Fibroblast of the aortic adventitia (primary cell): ENCODE measurements around the gene ZNF75A. TPM values are rescaled to one million over a fixed set of nuclear protein-coding genes. Genes with fewer than 3 reads are reported as not detected.

Experiments
- DNase-seq: peaks from one replicate; pipeline ENCODE4 v3.0.0-alpha.2; 2010; ENCODE audit warnings: low read depth
- H3K4me3 ChIP-seq: 2 replicates; pipeline ENCODE4 v1.5.1; 2011; ENCODE audit warnings: low read depth, mild to moderate bottlenecking, control low read depth, low read length, moderate library complexity
- total RNA-seq: library from RNA; depleted of rRNA; stranded (reverse); fragments of >200 nt; gene quantifications from 2 replicates; pipeline ENCODE4 v1.2.3, GENCODE V29; 2012; ENCODE audit warnings: low replicate concordance
- TF ChIP-seq, protein P1 (sequence below): IDR thresholded peaks from 2 replicates; pipeline ENCODE4 v1.5.1; 2011; ENCODE audit warnings: mild to moderate bottlenecking, low read length, control low read depth, inconsistent platforms; ENCODE audit not compliant: insufficient read depth

The ZNF75A gene
- total RNA-seq, 1 donor = 23.6 TPM

- TF ChIP-seq, protein P1, sequence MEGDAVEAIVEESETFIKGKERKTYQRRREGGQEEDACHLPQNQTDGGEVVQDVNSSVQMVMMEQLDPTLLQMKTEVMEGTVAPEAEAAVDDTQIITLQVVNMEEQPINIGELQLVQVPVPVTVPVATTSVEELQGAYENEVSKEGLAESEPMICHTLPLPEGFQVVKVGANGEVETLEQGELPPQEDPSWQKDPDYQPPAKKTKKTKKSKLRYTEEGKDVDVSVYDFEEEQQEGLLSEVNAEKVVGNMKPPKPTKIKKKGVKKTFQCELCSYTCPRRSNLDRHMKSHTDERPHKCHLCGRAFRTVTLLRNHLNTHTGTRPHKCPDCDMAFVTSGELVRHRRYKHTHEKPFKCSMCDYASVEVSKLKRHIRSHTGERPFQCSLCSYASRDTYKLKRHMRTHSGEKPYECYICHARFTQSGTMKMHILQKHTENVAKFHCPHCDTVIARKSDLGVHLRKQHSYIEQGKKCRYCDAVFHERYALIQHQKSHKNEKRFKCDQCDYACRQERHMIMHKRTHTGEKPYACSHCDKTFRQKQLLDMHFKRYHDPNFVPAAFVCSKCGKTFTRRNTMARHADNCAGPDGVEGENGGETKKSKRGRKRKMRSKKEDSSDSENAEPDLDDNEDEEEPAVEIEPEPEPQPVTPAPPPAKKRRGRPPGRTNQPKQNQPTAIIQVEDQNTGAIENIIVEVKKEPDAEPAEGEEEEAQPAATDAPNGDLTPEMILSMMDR = no peak
- no peak overlapping the region for H3K4me3 ChIP-seq
- no peak for DNase-seq
Measured at GRCh38 chr16:3295209-3295608, 10.1 kb upstream of the ZNF75A start.

DNA sequence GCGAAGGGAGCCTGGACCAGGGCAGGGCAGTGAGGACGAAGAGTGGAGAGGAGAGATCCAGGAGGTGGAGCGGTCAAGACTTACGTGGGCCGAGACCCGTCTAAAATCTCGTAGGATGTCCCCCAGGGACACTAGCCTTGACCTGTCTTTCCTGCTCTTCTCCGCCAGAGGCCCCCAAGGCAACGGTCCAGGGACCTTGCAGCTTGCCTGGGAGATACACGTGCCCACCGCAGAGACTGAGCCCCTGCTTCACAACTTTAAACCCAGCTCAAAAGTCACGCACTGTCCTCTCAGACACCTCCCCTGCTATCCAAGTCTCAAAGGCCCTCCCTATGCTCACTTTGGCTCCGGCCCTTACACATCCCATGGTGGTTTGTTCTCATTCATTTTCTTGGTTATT, 9.5 kb upstream of the ZNF75A start:
- TF ChIP-seq, protein P1 = no peak
- no peak overlapping the region for H3K4me3 ChIP-seq
- DNase-seq = no peak

DNA sequence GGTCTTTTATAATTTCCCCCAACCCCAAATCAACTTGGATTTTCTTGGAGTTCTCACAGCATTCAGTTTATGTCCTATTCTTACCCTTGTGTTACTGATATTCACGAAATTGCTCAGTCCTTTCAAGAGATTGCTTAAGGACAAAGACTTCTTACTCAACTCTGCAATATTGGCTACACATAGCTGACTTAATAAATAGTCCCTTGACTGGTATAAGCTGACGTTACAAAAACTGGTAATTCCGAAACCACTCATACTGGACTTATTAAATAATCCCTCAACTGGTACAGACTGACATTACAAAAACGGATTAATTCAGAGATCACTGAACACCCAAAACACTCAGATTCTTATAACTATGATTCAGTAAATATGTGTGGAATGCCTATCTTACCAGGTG, 927 bp upstream of the ZNF75A start:
- peak overlapping the region; percentile 83 for H3K4me3 ChIP-seq
- peak; percentile 12 for DNase-seq
- TF ChIP-seq, protein P1 = no peak

GRCh38 chr16:3306078-3306477, 781 bp downstream of the ZNF75A start:
- peak overlapping the region; percentile 83 for H3K4me3 ChIP-seq
- TF ChIP-seq, protein P1 = no peak
- no peak for DNase-seq

DNA sequence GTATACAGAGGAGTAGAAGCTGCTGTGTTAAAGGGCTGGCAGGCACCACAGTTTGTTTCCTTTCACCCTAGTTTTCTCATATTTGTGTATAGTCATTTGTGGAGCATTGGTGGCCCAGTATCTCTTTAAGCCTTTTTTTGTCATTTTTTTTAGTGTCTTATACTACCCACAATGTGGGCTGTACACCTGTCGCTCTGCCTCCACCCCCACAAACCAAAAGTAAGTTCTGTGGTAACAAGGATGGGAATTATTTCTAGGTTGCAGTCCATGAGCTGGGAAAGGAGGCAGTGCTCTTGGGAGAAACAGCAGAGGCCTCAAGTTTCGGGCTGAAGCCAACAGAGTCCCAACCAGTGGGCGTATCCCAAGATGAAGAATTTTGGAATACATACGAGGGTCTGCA, 6.2 kb downstream of the ZNF75A start:
- DNase-seq = no peak
- H3K4me3 ChIP-seq = no peak overlapping the region
- TF ChIP-seq, protein P1 = no peak

DNA sequence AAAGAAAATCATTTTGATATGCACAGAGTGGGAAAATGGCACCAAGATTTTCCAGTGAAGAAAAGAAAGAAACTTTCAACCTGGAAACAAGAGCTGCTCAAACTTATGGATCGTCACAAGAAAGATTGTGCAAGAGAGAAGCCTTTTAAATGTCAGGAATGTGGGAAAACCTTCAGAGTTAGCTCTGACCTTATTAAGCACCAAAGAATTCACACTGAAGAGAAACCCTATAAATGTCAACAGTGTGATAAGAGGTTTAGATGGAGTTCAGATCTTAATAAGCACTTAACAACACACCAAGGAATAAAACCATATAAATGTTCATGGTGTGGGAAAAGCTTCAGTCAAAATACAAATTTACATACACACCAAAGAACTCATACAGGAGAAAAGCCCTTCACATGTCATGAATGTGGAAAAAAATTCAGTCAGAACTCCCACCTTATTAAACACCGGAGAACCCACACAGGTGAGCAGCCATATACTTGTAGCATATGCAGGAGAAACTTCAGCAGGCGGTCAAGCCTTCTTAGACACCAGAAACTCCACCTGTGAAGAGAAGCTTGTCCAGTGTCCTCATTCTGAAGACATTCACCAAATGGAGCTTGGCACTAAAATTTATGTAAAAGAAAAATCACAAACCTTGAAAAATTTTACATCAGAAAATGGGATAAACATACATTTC, 12.2 kb downstream of the ZNF75A start:
- TF ChIP-seq, protein P1 = no peak
- H3K4me3 ChIP-seq = no peak overlapping the region
- DNase-seq = peak; percentile 27

DNA sequence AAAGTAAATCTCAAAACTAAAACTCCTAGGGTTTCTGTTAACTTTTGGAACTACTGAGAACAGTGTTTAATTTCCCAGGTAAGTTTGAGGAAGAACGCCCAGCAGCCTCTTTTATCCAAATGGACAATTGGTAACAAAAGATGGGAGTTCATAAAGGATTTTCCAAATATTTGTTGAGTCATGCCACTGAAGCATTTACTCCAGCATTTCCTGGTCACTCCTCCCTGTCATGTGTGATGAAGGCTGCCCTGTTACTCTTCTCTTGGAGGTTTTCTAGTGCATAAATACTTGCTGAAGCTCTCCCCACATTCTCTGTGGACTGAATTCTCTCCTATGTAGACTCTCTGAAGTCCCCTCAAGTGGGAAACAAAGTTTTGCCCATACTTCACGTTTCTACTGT, 16.5 kb downstream of the ZNF75A start:
- TF ChIP-seq, protein P1 = no peak
- no peak for DNase-seq
- H3K4me3 ChIP-seq = no peak overlapping the region
